Measurements from ENCODE around the gene MPST.

MPST gene

DNA sequence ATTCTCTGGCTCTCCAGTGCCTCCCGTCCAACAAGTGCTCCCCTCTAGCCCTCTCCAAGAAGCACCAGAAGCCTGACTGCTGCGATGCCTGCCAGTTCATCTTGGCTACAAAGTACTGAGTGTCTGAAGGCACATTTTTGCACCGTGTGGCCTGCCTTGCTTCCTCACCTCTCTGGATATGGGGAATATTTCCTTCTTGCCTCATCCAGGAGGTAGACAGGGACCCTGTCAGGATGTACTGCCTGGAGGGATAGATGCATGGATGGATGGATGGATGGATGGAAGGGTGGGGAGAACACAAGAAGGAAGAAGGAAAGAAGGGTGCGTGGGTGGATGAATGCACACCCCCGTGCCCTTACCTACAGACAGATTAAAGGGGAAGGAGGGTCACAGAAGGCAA, 59.6 kb downstream of the MPST start:
- H3K4me3 ChIP-seq (ENCODE audit: control insufficient read depth, low read depth, low read length) = no peak overlapping the region
- no peak for DNase-seq (ENCODE audit: low read depth)
- TF ChIP-seq, protein P1, sequence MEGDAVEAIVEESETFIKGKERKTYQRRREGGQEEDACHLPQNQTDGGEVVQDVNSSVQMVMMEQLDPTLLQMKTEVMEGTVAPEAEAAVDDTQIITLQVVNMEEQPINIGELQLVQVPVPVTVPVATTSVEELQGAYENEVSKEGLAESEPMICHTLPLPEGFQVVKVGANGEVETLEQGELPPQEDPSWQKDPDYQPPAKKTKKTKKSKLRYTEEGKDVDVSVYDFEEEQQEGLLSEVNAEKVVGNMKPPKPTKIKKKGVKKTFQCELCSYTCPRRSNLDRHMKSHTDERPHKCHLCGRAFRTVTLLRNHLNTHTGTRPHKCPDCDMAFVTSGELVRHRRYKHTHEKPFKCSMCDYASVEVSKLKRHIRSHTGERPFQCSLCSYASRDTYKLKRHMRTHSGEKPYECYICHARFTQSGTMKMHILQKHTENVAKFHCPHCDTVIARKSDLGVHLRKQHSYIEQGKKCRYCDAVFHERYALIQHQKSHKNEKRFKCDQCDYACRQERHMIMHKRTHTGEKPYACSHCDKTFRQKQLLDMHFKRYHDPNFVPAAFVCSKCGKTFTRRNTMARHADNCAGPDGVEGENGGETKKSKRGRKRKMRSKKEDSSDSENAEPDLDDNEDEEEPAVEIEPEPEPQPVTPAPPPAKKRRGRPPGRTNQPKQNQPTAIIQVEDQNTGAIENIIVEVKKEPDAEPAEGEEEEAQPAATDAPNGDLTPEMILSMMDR (IDR thresholded peaks at IDR 0.05; ENCODE audit: control insufficient read depth, insufficient read depth, low read depth, low read length, missing control alignments) = no peak

Data from AG09309 (cell line).